GM21381 (cell line): ENCODE data around the gene ATG10.

Experiments used
- ATAC-seq: cut with Tn5 transposase; IDR thresholded peaks from one replicate; pipeline ENCODE4 v1.9.1; 2021; ENCODE audit warnings: mild to moderate bottlenecking, moderate library complexity; ENCODE audit not compliant: unreplicated experiment

The ATG10 gene

GRCh38 chr5:82301190-82301589, 329.4 kb downstream of the ATG10 start:
- no peak for ATAC-seq
